Cardiac atrium fibroblast (primary cell): Measurements from ENCODE around the gene DLL4. TPM values are rescaled to one million over a fixed set of nuclear protein-coding genes. Genes with fewer than 3 reads are reported as not detected.

ENCODE experiments used
- total RNA-seq: library from RNA; depleted of rRNA; stranded (reverse); fragments of >200 nt; gene quantifications from 2 replicates; pipeline ENCODE4 v1.2.3, GENCODE V29; 2015

The DLL4 gene
- total RNA-seq = 0.54 and 4.9 TPM in 2 replicates

GRCh38 chr15:40928821-40929659 lies at the start of gene DLL4:
TSS of gene DLL4 (plus strand) at chr15:40929340. CDS start at chr15:40929669, 329 bp downstream.

GRCh38 chr15:40893733-40894680 lies 35.1 kb upstream of the DLL4 start, which contains the start of gene VPS18:
TSS of gene VPS18 (plus strand) at chr15:40894450. CDS start at chr15:40894769, 319 bp downstream.

DNA sequence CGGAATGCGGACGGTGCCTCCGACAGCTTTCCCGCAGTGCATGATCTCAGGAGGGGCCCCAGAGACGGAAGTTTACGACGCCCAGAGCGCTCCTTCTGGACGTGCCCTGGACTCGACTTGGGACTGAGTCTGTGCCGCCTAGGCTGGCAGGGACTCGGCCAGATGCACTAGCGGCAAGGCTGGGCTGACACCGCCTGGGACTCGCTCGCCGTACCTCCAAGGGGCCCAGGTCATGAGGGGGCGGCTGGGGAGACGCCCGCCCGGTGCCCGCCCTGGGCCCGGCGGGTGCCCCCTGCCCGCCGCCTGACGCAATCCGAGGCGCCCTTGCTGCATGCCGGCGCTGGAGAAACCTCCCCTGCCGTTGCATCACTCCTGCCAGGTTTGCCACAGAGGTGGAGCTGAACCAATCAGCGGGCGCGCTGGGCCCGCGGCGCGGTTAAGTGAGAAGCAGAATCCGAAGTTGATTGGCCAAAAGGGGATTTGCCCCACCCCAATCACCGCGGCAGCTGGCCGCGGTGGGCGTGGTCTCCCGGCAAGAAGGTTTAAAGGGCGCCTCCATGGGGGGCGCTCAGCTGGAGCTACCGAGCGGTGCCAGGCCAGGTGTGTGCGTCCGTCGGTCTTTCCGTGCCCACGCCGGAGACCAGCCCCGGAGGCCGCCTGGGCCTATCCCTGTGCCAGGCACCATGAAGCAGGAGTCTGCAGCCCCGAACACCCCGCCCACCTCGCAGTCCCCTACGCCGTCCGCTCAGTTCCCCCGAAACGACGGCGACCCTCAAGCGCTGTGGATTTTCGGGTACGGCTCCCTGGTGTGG lies 24.0 kb downstream of the DLL4 start, which contains the start of gene CHAC1:
Gene CHAC1 (plus strand): TSS at position 571 of the 812 bp plus-strand sequence. CDS start 113 bp downstream, at position 684.

Other genes with a start within 250 kb of the DLL4 start
- gene RAD51, start 234.2 kb upstream of the DLL4 start, total RNA-seq = 3.4 and 9.1 TPM in 2 replicates
- gene RMDN3, start 174.1 kb upstream of the DLL4 start, total RNA-seq = 18.8 and 21.5 TPM in 2 replicates
- gene GCHFR, start 165.3 kb upstream of the DLL4 start, total RNA-seq = 1.3 and 11.2 TPM in 2 replicates
- gene C15orf62, start 159.4 kb upstream of the DLL4 start, total RNA-seq = under 0.01 and 0.36 TPM in 2 replicates
- 11.2 and 12.8 TPM in 2 replicates for gene ZFYVE19, start 122.3 kb upstream of the DLL4 start, total RNA-seq
- gene DNAJC17, start 121.9 kb upstream of the DLL4 start, total RNA-seq = 18.8 and 24.3 TPM in 2 replicates
- not detected in 2 replicates for gene PPP1R14D, start 100.6 kb upstream of the DLL4 start, total RNA-seq
- 0.36 and 0.81 TPM in 2 replicates for gene SPINT1, start 85.3 kb upstream of the DLL4 start, total RNA-seq
- gene RHOV, start 55.1 kb upstream of the DLL4 start, total RNA-seq = not detected in 2 replicates
- gene VPS18, start 34.9 kb upstream of the DLL4 start, total RNA-seq = 22.6 and 32.2 TPM in 2 replicates
- gene CHAC1, start 24.1 kb downstream of the DLL4 start, total RNA-seq = 48.0 and 56.2 TPM in 2 replicates
- gene INO80, start 186.9 kb downstream of the DLL4 start, total RNA-seq = 12.6 and 26.0 TPM in 2 replicates